Measurements from ENCODE around the gene COL1A1. TPM values are rescaled to one million over a fixed set of nuclear protein-coding genes. Genes with fewer than 3 reads are reported as not detected.
A peak's percentile ranks its signal among the peaks of the same experiment; 100 is the strongest.

The COL1A1 gene
- total and polyA plus RNA-seq, 2 of the 13 experiments (the other 11 are each of a cell fraction or from before 2014, with no cell fraction given) = 0.05 TPM; not detected in 1

DNA sequence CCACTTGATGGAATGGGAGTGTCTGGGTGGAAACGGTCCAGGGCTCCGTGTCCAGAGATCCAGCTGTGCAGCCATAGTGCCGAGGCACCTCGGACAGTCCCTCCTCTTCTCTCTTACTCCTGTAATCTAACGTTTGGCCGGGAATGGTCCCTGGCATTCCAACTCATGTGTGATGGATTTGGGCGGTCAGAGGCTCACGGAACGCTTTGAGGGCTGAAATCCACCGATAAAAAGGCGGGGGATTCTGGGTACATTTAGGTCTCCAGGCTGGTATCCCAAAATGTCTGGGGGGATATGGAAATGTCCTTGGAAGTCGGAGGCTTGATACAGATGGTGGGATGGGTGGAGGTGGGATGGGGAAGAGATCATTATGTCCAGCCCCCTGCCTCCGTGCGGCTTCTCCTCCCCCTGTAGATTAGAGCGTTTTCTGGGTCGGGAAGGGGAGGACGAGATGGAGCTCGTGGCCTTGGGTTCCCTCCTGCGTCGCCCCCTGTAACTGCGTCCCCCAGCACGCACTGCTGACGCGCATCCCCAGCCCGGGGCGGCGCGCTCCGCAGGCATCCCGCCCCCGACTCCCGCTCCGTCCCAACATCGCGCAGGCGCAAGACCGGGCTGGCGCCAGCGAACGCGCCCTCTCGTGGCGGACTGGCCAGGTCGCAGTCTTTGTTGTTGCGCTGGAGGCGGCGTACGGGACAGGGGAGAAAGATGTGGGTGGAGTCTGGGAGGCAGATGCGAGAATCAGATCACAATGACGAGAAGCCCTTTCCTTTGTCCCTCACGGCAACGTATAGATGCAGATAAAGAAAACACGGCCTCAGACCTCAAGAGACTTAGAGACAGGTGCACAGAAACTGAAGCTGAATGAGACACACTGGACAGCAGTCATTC, 40.2 kb downstream of the COL1A1 start (continued):
- TF ChIP-seq RBM39 (IDR thresholded peaks at IDR 0.05; ENCODE audit: low read depth, low read length, poor library complexity, severe bottlenecking) = peak; percentile 85
- TF ChIP-seq, protein P1, sequence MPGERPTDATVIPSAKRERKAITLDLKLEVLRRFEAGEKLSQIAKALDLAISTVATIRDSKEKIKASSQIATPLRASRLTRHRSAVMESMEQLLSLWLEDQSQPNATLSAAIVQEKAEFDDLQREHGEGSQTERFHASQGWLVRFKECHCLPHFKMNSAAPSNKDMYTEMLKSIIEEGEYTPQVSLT (CRISPR knock-in tag; IDR thresholded peaks at IDR 0.05; ENCODE audit: borderline replicate concordance, low read depth) = no peak
- TF ChIP-seq U2AF1 (optimal IDR thresholded peaks at IDR 0.05; ENCODE audit: low read depth, low read length) = peak; percentile 75
- TF ChIP-seq, protein P2, sequence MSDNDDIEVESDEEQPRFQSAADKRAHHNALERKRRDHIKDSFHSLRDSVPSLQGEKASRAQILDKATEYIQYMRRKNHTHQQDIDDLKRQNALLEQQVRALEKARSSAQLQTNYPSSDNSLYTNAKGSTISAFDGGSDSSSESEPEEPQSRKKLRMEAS (IDR thresholded peaks at IDR 0.05) = peak; percentile 76; the same call in 1 of the 2 replicates
- TF ChIP-seq ZNF607 (CRISPR knock-in tag; IDR thresholded peaks at IDR 0.05; ENCODE audit: borderline replicate concordance) = peak; percentile 51; the same call in 1 of the 2 replicates
- TF ChIP-seq NCOR1 (IDR thresholded peaks at IDR 0.05; ENCODE audit: borderline replicate concordance, low read length) = no peak
- peak; percentile 92 for TF ChIP-seq FOXC1 (CRISPR knock-in tag; IDR thresholded peaks at IDR 0.05; ENCODE audit: borderline replicate concordance)
- TF ChIP-seq ZSCAN31 (CRISPR knock-in tag; IDR thresholded peaks at IDR 0.05; ENCODE audit: low read depth) = peak; percentile 35; the same call in 1 of the 2 replicates
- TF ChIP-seq POLR2AphosphoS5 (IDR thresholded peaks at IDR 0.05; ENCODE audit: low read depth, low read length) = no peak
- peak; percentile 68 for TF ChIP-seq RXRA (CRISPR knock-in tag; IDR thresholded peaks at IDR 0.05)
- peak; percentile 62; the same call in 1 of the 2 replicates for TF ChIP-seq RXRB (CRISPR knock-in tag; IDR thresholded peaks at IDR 0.05; ENCODE audit: borderline replicate concordance)
- peak; percentile 74; the same call in 1 of the 2 replicates for TF ChIP-seq ZNF430 (CRISPR knock-in tag; IDR thresholded peaks at IDR 0.05)
- TF ChIP-seq, protein P3, sequence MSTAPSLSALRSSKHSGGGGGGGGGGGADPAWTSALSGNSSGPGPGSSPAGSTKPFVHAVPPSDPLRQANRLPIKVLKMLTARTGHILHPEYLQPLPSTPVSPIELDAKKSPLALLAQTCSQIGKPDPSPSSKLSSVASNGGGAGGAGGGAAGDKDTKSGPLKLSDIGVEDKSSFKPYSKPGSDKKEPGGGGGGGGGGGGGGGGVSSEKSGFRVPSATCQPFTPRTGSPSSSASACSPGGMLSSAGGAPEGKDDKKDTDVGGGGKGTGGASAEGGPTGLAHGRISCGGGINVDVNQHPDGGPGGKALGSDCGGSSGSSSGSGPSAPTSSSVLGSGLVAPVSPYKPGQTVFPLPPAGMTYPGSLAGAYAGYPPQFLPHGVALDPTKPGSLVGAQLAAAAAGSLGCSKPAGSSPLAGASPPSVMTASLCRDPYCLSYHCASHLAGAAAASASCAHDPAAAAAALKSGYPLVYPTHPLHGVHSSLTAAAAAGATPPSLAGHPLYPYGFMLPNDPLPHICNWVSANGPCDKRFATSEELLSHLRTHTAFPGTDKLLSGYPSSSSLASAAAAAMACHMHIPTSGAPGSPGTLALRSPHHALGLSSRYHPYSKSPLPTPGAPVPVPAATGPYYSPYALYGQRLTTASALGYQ (CRISPR knock-in tag; IDR thresholded peaks at IDR 0.05) = no peak
- TF ChIP-seq, protein P4, sequence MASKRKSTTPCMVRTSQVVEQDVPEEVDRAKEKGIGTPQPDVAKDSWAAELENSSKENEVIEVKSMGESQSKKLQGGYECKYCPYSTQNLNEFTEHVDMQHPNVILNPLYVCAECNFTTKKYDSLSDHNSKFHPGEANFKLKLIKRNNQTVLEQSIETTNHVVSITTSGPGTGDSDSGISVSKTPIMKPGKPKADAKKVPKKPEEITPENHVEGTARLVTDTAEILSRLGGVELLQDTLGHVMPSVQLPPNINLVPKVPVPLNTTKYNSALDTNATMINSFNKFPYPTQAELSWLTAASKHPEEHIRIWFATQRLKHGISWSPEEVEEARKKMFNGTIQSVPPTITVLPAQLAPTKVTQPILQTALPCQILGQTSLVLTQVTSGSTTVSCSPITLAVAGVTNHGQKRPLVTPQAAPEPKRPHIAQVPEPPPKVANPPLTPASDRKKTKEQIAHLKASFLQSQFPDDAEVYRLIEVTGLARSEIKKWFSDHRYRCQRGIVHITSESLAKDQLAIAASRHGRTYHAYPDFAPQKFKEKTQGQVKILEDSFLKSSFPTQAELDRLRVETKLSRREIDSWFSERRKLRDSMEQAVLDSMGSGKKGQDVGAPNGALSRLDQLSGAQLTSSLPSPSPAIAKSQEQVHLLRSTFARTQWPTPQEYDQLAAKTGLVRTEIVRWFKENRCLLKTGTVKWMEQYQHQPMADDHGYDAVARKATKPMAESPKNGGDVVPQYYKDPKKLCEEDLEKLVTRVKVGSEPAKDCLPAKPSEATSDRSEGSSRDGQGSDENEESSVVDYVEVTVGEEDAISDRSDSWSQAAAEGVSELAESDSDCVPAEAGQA (IDR thresholded peaks at IDR 0.05; ENCODE audit: low read depth) = peak; percentile 38; the same call in 1 of the 2 replicates
- TF ChIP-seq, protein P4 (CRISPR knock-in tag; IDR thresholded peaks at IDR 0.05; ENCODE audit: borderline replicate concordance) = no peak
- TF ChIP-seq NCOA1 (CRISPR knock-in tag; IDR thresholded peaks at IDR 0.05) = no peak
- TF ChIP-seq, protein P5, sequence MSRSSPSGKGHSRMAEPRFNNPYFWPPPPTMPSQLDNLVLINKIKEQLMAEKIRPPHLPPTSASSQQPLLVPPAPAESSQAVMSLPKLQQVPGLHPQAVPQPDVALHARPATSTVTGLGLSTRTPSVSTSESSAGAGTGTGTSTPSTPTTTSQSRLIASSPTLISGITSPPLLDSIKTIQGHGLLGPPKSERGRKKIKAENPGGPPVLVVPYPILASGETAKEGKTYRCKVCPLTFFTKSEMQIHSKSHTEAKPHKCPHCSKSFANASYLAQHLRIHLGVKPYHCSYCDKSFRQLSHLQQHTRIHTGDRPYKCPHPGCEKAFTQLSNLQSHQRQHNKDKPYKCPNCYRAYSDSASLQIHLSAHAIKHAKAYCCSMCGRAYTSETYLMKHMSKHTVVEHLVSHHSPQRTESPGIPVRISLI (CRISPR knock-in tag; IDR thresholded peaks at IDR 0.05; ENCODE audit: borderline replicate concordance) = no peak; the same call in 1 of the 2 replicates
- no peak for TF ChIP-seq TCF7 (IDR thresholded peaks at IDR 0.05; ENCODE audit: low read depth)
